H1 (cell line): ENCODE measurements around the gene IL37. TPM values are rescaled to one million over a fixed set of nuclear protein-coding genes. Genes with fewer than 3 reads are reported as not detected.

Experiments used
- CTCF ChIA-PET: fragments of 300-600 bp; sonication (Branson Sonifier 250); formaldehyde crosslinking; loops from one replicate; lab custom pipeline; 2021; ENCODE audit not compliant: partially characterized antibody; lab: Charles Lee
- POLR2A ChIA-PET: fragments of 300-600 bp; sonication (Branson Sonifier 250); formaldehyde crosslinking; loops from one replicate; lab custom pipeline; 2021; ENCODE audit warnings: inconsistent platforms; ENCODE audit not compliant: partially characterized antibody; lab: Charles Lee
- DNase-seq, 2 experiments: peaks; one replicate each; pipeline versions ENCODE4 v3.0.0 to v3.0.0-alpha.2; 2010 to 2022; ENCODE audit warnings: low spot score in 2 of 2, low read depth in 1 of 2, mixed read lengths in 1 of 2
- FAIRE-seq: peaks from 2 replicates; lab custom pipeline; 2011; peaks lifted over from hg19 to GRCh38; lab: Jason Lieb, UNC
- H2AFZ ChIP-seq: 2 replicates; pipeline ENCODE4 v1.8.1; 2012; ENCODE audit warnings: low read length, inconsistent platforms
- H2AK5ac ChIP-seq: 2 replicates; pipeline ENCODE4 v1.6.1; 2013; ENCODE audit warnings: low read depth, low read length
- H2BK120ac ChIP-seq: replicated peaks from 2 replicates; pipeline ENCODE3; 2013; ENCODE audit warnings: low read depth, low read length, inconsistent platforms
- H2BK12ac ChIP-seq: 2 replicates; pipeline ENCODE4 v1.6.1; 2013; ENCODE audit warnings: low read depth, low read length
- H2BK15ac ChIP-seq: 2 replicates; pipeline ENCODE4 v1.6.1; 2013; ENCODE audit warnings: low read length
- H2BK20ac ChIP-seq: 2 replicates; pipeline ENCODE4 v1.6.1; 2013; ENCODE audit warnings: low read length
- H2BK5ac ChIP-seq: 2 replicates; pipeline ENCODE4 v1.6.1; 2013; ENCODE audit warnings: low read depth, low read length
- H3K14ac ChIP-seq: 2 replicates; pipeline ENCODE4 v1.6.1; 2013; ENCODE audit warnings: inconsistent platforms; ENCODE audit not compliant: insufficient read length
- H3K18ac ChIP-seq: 2 replicates; pipeline ENCODE4 v1.6.1; 2013; ENCODE audit warnings: low read length; ENCODE audit errors: extremely low read depth
- H3K23ac ChIP-seq: 2 replicates; pipeline ENCODE4 v1.6.1; 2013; ENCODE audit warnings: inconsistent platforms; ENCODE audit not compliant: insufficient read length
- H3K23me2 ChIP-seq: 2 replicates; pipeline ENCODE4 v1.6.1; 2013; ENCODE audit warnings: low read depth, low read length
- H3K27ac ChIP-seq: 2 replicates; pipeline ENCODE4 v1.6.1; 2011; ENCODE audit warnings: low read depth, low read length, inconsistent platforms
- H3K27me3 ChIP-seq, 4 experiments: replicated peaks in 1 of 4; 1 replicate in 1 of 4; 2 replicates in 3 of 4; pipeline versions ENCODE4 v1.6.1 to v1.8.1; 2011 to 2013; ENCODE audit warnings: low read length in 3 of 4, mild to moderate bottlenecking in 3 of 4, inconsistent platforms in 2 of 4, mixed read lengths in 2 of 4, moderate library complexity in 1 of 4; ENCODE audit not compliant: control insufficient read depth in 3 of 4, insufficient read depth in 3 of 4; ENCODE audit errors: extremely low read depth in 1 of 4
- H3K36me3 ChIP-seq, 4 experiments: 2 replicates each; pipeline versions ENCODE4 v1.6.1 to v1.8.1; 2011 to 2013; ENCODE audit warnings: mild to moderate bottlenecking in 4 of 4, low read length in 3 of 4, moderate library complexity in 2 of 4, control low read depth in 1 of 4, inconsistent platforms in 1 of 4; ENCODE audit not compliant: insufficient read depth in 4 of 4, control insufficient read depth in 2 of 4
- H3K4ac ChIP-seq: replicated peaks from 2 replicates; pipeline ENCODE3; 2013; ENCODE audit warnings: low read length, low read depth, mixed read lengths, inconsistent platforms; ENCODE audit not compliant: insufficient read length
- H3K4me1 ChIP-seq, 4 experiments: replicated peaks in 1 of 4; 1 replicate in 1 of 4; 2 replicates in 3 of 4; pipeline versions ENCODE4 v1.6.1 to v1.8.1; 2011 to 2013; ENCODE audit warnings: low read length in 3 of 4, inconsistent platforms in 2 of 4, mixed read lengths in 1 of 4; ENCODE audit not compliant: insufficient read depth in 4 of 4, control insufficient read depth in 3 of 4
- H3K4me2 ChIP-seq, 2 experiments: 2 replicates each; pipeline versions ENCODE4 v1.6.1 to v1.8.1; 2011 to 2013; ENCODE audit warnings: low read depth in 2 of 2, low read length in 2 of 2, control low read depth in 1 of 2, inconsistent platforms in 1 of 2, mild to moderate bottlenecking in 1 of 2; ENCODE audit not compliant: insufficient read depth in 1 of 2
- H3K4me3 ChIP-seq, 4 experiments: fragments of 200-600, 300-600 bp in 1 of 4; sonication (generic), shearing (Covaris generic), sonication (Bioruptor Twin) in 1 of 4; 2 replicates each; pipeline versions ENCODE4 v1.5.1 to v1.8.1; 2011 to 2016; ENCODE audit warnings: low read length in 4 of 4, low read depth in 3 of 4, control low read depth in 2 of 4, inconsistent platforms in 2 of 4, mild to moderate bottlenecking in 2 of 4, mixed read lengths in 1 of 4, moderate library complexity in 1 of 4; ENCODE audit not compliant: insufficient read depth in 2 of 4; ENCODE audit errors: extremely low read depth in 1 of 4
- H3K56ac ChIP-seq: replicated peaks from 2 replicates; pipeline ENCODE3; 2013; ENCODE audit warnings: low read depth, mild to moderate bottlenecking, mixed read lengths, low read length, inconsistent platforms; ENCODE audit not compliant: insufficient read length
- H3K79me1 ChIP-seq: 2 replicates; pipeline ENCODE4 v1.6.1; 2013; ENCODE audit warnings: low read depth, low read length, control low read depth
- H3K79me2 ChIP-seq, 2 experiments: 2 replicates each; pipeline versions ENCODE4 v1.6.1 to v1.8.1; 2012 to 2013; ENCODE audit warnings: low read length in 2 of 2, mild to moderate bottlenecking in 2 of 2, inconsistent platforms in 1 of 2; ENCODE audit not compliant: insufficient read depth in 2 of 2, control insufficient read depth in 1 of 2
- H3K9ac ChIP-seq, 4 experiments: replicated peaks in 1 of 4; 1 replicate in 1 of 4; 2 replicates in 3 of 4; pipeline versions ENCODE4 v1.6.1 to v1.8.1; 2011 to 2013; ENCODE audit warnings: low read depth in 3 of 4, low read length in 3 of 4, control low read depth in 2 of 4, mild to moderate bottlenecking in 2 of 4, moderate library complexity in 2 of 4, inconsistent platforms in 1 of 4; ENCODE audit errors: extremely low read depth in 1 of 4
- H3K9me3 ChIP-seq, 2 experiments: 2 replicates each; pipeline versions ENCODE4 v1.6.1 to v1.8.1; 2012 to 2013; ENCODE audit warnings: mild to moderate bottlenecking in 2 of 2, moderate library complexity in 2 of 2, control low read depth in 1 of 2, inconsistent platforms in 1 of 2, low read depth in 1 of 2, low read length in 1 of 2, mixed read lengths in 1 of 2; ENCODE audit not compliant: insufficient read depth in 2 of 2
- H4K20me1 ChIP-seq, 2 experiments: replicated peaks in 1 of 2; 2 replicates each; pipeline versions ENCODE3 to v1.8.1; 2011 to 2013; ENCODE audit warnings: inconsistent platforms in 2 of 2, low read length in 2 of 2, mild to moderate bottlenecking in 1 of 2; ENCODE audit not compliant: insufficient read depth in 2 of 2, control insufficient read depth in 1 of 2
- H4K5ac ChIP-seq: 2 replicates; pipeline ENCODE4 v1.6.1; 2013; ENCODE audit warnings: low read length, low read depth, mixed read lengths, inconsistent platforms; ENCODE audit not compliant: insufficient read length
- H4K8ac ChIP-seq: 2 replicates; pipeline ENCODE4 v1.8.0; 2013; ENCODE audit warnings: mild to moderate bottlenecking, moderate library complexity, low read length, inconsistent platforms; ENCODE audit not compliant: insufficient read depth; ENCODE audit errors: extremely low read depth
- H4K91ac ChIP-seq: replicated peaks from 2 replicates; pipeline ENCODE3; 2013; ENCODE audit warnings: low read length, mixed read lengths, inconsistent platforms; ENCODE audit not compliant: insufficient read length
- BRCA1 ChIP-seq: IDR thresholded peaks from 2 replicates; pipeline ENCODE4 v1.6.1; 2012; ENCODE audit warnings: low read depth, low read length, improper control_type of control experiment
- CHD2 ChIP-seq: IDR thresholded peaks from 2 replicates; pipeline ENCODE4 v1.6.1; 2012; ENCODE audit warnings: low read length, improper control_type of control experiment
- POLR2A ChIP-seq, 2 experiments: IDR thresholded peaks; 1 replicate in 1 of 2; 2 replicates in 1 of 2; pipeline ENCODE4 v1.6.1; 2011; ENCODE audit warnings: low read depth in 2 of 2, low read length in 2 of 2, mild to moderate bottlenecking in 2 of 2; ENCODE audit errors: control extremely low read depth in 1 of 2
- SIN3A ChIP-seq, 2 experiments: IDR thresholded peaks in 1 of 2; conservative IDR thresholded peaks in 1 of 2; 2 replicates each; pipeline ENCODE4 v1.6.1; 2011 to 2012; ENCODE audit warnings: low read length in 2 of 2, improper control_type of control experiment in 1 of 2, low read depth in 1 of 2, mild to moderate bottlenecking in 1 of 2
- SIRT6 ChIP-seq: IDR thresholded peaks from one replicate; pipeline ENCODE4 v1.7.1; 2012; ENCODE audit warnings: low read length, inconsistent platforms
- TAF1 ChIP-seq: IDR thresholded peaks from 2 replicates; pipeline ENCODE4 v1.6.1; 2011; ENCODE audit warnings: mild to moderate bottlenecking, low read depth, low read length
- TAF7 ChIP-seq: optimal IDR thresholded peaks from 2 replicates; pipeline ENCODE3; 2011; ENCODE audit warnings: low read depth, mild to moderate bottlenecking, inconsistent platforms, low read length, moderate library complexity, borderline replicate concordance
- TBP ChIP-seq: IDR thresholded peaks from 2 replicates; pipeline ENCODE4 v1.6.1; 2011; ENCODE audit warnings: low read depth, low read length, improper control_type of control experiment
- ZNF274 ChIP-seq: IDR thresholded peaks from 2 replicates; pipeline ENCODE4 v1.7.0; 2012; ENCODE audit warnings: low read length, borderline replicate concordance; ENCODE audit errors: extremely low read depth
- WGBS, 2 experiments: shearing (Covaris generic) in 1 of 2; methylation state at CpG; one replicate each; pipeline versions ENCODE4 v1.1.6 to v1.1.7; 2013 to 2015; ENCODE audit warnings: low lambda C conversion rate in 2 of 2, mixed read lengths in 2 of 2, inconsistent platforms in 1 of 2, low coverage in 1 of 2, missing lambda C conversion rate in 1 of 2; ENCODE audit not compliant: insufficient replicate concordance in 2 of 2, insufficient coverage in 1 of 2, insufficient read length in 1 of 2; ENCODE audit errors: extremely low coverage in 1 of 2, missing lambda C conversion rate in 1 of 2; 5-methylcytosine and 5-hydroxymethylcytosine counted together
- polyA plus RNA-seq, 7 experiments: library from polyadenylated mRNA; depleted of rRNA in 3 of 7; stranded (reverse) in 5 of 7; unstranded in 2 of 7; fragments of >200 nt in 5 of 7; fragments of 200-250 nt in 2 of 7; gene quantifications; 1 replicate in 5 of 7; 2 replicates in 1 of 7; 4 replicates in 1 of 7; pipeline versions ENCODE4 v1.2.1 to v1.2.3, GENCODE V29; 2011 to 2013; ENCODE audit warnings: missing spikeins in 2 of 7, mixed read lengths in 2 of 7
- total RNA-seq: library from RNA; stranded (reverse); fragmentation: NEBNext Ultra II Directional; extraction: Animal tissue kit (Norgen Biotek cat#: 25700); gene quantifications from 2 replicates; pipeline ENCODE4 v1.2.1, GENCODE V29; 2021
- TF ChIP-seq, protein P1 (sequence below): IDR thresholded peaks from 2 replicates; pipeline ENCODE4 v1.6.1; 2012; ENCODE audit warnings: inconsistent platforms
- TF ChIP-seq, protein P2 (sequence below): IDR thresholded peaks from 2 replicates; pipeline ENCODE4 v1.6.1; 2011; ENCODE audit warnings: low read depth, mild to moderate bottlenecking, low read length; ENCODE audit not compliant: insufficient read depth

The IL37 gene
- total and polyA plus RNA-seq, 2 of the 8 experiments (the other 6 are each of a cell fraction or from before 2014, with no cell fraction given), result 0.18 TPM; not detected in 1

DNA sequence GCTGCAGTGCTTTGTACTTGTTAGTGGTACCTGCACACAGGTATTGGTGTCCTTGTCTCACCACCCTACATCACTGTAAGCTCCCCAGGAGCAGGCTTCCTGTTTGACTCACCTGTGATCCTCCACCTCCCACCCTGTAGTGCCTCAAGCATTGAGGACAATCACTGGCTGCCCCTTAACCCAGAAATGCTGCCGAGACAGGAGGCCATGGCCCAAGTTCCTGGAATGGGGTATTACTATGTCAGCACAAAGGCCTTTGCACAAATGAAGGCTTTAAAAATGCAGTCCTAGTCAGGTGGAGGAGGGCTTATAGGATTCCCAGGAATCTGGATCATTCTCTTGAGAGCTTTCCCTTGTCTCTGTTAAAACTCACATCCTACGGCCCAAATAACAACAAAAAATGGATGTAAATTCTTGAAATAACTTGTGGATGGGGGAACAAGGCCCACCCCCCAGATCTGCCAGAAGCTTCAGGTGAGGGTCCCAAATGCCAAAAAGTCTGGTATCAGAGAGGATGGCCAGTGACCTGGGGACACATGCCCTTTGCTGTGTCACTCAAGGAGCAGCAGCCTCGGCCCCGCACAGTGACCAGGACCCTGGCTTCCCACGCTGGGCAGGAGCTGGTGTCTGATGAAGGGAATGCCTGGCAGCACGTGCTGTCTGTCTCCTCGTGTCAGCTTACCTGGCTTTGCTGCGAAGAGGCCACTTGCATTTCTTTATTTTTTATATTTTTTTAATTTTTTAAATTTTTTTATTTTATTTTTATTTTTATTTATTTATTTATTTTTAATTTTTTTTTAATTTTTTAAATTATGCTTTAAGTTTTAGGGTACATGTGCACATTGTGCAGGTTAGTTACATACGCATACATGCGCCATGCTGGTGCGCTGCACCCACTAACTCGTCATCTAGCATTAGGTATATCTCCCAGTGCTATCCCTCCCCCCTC lies 3.7 kb upstream of the IL37 start:
- H2AK5ac ChIP-seq, result no peak overlapping the region; the same call in 1 of the 2 replicates
- H2BK15ac ChIP-seq, result no peak overlapping the region
- no peak overlapping the region for H3K4ac ChIP-seq
- H3K23ac ChIP-seq, result no peak overlapping the region
- H3K4me2 ChIP-seq, result no peak overlapping the region
- ChIA-PET CTCF (interaction anchor here (0.8 to 1.8 kb wide), 5 partner anchors 8 to 216 kb away, joined by 4 to 9 read pairs (median 5); no protein-coding TSS in a partner anchor), POLR2A (no interaction called here)
- no peak overlapping the region for H2BK20ac ChIP-seq
- no peak overlapping the region for H4K91ac ChIP-seq
- no peak overlapping the region for H3K18ac ChIP-seq
- 94% methylated on average over 10 of the region's 12 CpGs; no CpG with 5 or more reads in 1 of the 2 experiments for WGBS, 2 experiments
- H3K36me3 ChIP-seq, result no peaks in the 10 kb centered on the region
- 0 out of 7 replicates have a peak, but pooled peaks cover 0 to 2% (median 0%) of the 10 kb centered on the region in 4 experiments for H3K27me3 ChIP-seq
- FAIRE-seq (no peak), DNase-seq (no peak)
- H3K79me1 ChIP-seq, result no peaks in the 10 kb centered on the region
- no peak overlapping the region for H2BK12ac ChIP-seq
- no peak overlapping the region for H3K56ac ChIP-seq
- no peak overlapping the region for H3K4me3 ChIP-seq
- H3K79me2 ChIP-seq, result no peaks in the 10 kb centered on the region
- H3K9ac ChIP-seq, result no peak overlapping the region
- H4K5ac ChIP-seq, result no peak overlapping the region
- no peaks in the 10 kb centered on the region for H3K23me2 ChIP-seq
- H4K20me1 ChIP-seq, result no peaks in the 10 kb centered on the region
- H3K9me3 ChIP-seq, result 0 out of 4 replicates have a peak, but pooled peaks cover 0 to 4% of the 10 kb centered on the region in 2 experiments
- no peak overlapping the region; the same call in 1 of the 2 replicates for H2BK5ac ChIP-seq
- H3K4me1 ChIP-seq, result no peaks in the 10 kb centered on the region
- peak overlapping the region; percentile 69; the same call in 1 of the 2 replicates for H4K8ac ChIP-seq
- no peak overlapping the region for H2AFZ ChIP-seq
- TF ChIP-seq SIRT6, result no peak
- TF ChIP-seq BRCA1, result no peak
- TF ChIP-seq, protein P1, sequence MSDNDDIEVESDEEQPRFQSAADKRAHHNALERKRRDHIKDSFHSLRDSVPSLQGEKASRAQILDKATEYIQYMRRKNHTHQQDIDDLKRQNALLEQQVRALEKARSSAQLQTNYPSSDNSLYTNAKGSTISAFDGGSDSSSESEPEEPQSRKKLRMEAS, result no peak
- no peak for TF ChIP-seq SIN3A (conservative IDR thresholded peaks at IDR 0.05 in 1 of 2, IDR thresholded peaks at IDR 0.05 in 1 of 2; ENCODE audit: low read depth in 1 of 2, low read length in 2 of 2)
- no peak for TF ChIP-seq CHD2
- TF ChIP-seq TBP, result no peak
- no peak for TF ChIP-seq TAF7
- TF ChIP-seq ZNF274, result no peak
- no peak for TF ChIP-seq POLR2A (IDR thresholded peaks at IDR 0.05; ENCODE audit: control extremely low read depth in 1 of 2, low read depth in 2 of 2, low read length in 2 of 2)
- no peak for TF ChIP-seq TAF1
- TF ChIP-seq, protein P2, sequence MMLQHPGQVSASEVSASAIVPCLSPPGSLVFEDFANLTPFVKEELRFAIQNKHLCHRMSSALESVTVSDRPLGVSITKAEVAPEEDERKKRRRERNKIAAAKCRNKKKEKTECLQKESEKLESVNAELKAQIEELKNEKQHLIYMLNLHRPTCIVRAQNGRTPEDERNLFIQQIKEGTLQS, result no peak
- H3K14ac ChIP-seq, result no peak overlapping the region
- no peak overlapping the region for H3K27ac ChIP-seq
- H2BK120ac ChIP-seq, result no peak overlapping the region
